Psoas muscle (tissue), 8 donors: ENCODE measurements around the gene PAF1. TPM values are rescaled to one million over a fixed set of nuclear protein-coding genes. Genes with fewer than 3 reads are reported as not detected.
A peak's percentile ranks its signal among the peaks of the same experiment; 100 is the strongest.

ENCODE experiments used
- ATAC-seq, 4 donors: fragments of 200-7000 bp; cut with Tn5 transposase; one replicate each; pipeline ENCODE4 v1.9.1; 2020; ENCODE audit warnings: moderate library complexity in 3 of 4, mild to moderate bottlenecking in 2 of 4
- DNase-seq, 2 donors: peaks; one replicate each; pipeline ENCODE4 v3.0.0-alpha.2; 2020
- H3K27ac ChIP-seq: fragments of 200-600 bp; one replicate; pipeline ENCODE4 v1.8.0; 2022
- H3K27me3 ChIP-seq, 3 donors: fragments of 200-600 bp in 1 of 3; one replicate each; pipeline versions ENCODE4 v1.6.1 to v1.8.0; 2013 to 2022; ENCODE audit warnings: low read length in 2 of 3, mild to moderate bottlenecking in 2 of 3, moderate library complexity in 1 of 3; ENCODE audit not compliant: insufficient read depth in 3 of 3
- H3K36me3 ChIP-seq, 2 donors: fragments of 200-600 bp in 1 of 2; one replicate each; pipeline versions ENCODE4 v1.6.1 to v1.8.0; 2013 to 2022; ENCODE audit warnings: low read depth in 1 of 2, mild to moderate bottlenecking in 1 of 2, moderate library complexity in 1 of 2; ENCODE audit not compliant: insufficient read depth in 1 of 2
- H3K4me1 ChIP-seq: fragments of 200-600 bp; one replicate; pipeline ENCODE4 v1.8.0; 2022
- H3K4me3 ChIP-seq: fragments of 200-600 bp; one replicate; pipeline ENCODE4 v1.8.0; 2022; ENCODE audit warnings: mild to moderate bottlenecking
- H3K9me3 ChIP-seq: fragments of 200-600 bp; one replicate; pipeline ENCODE4 v1.8.0; 2022
- WGBS, 3 donors: extraction: QIAGEN DNeasy Blood & Tissue Kit; methylation state at CpG; one replicate each; pipeline versions ENCODE4 v1.1.6 to v1.1.7; 2013; 5-methylcytosine and 5-hydroxymethylcytosine counted together
- intact Hi-C, 2 donors: fragments of 100-400 bp; cut with DNase I; formaldehyde crosslinking; loops; one replicate each; pipeline versions ENCODE4 v1.11.0 to v1.14.2; 2022
- polyA plus RNA-seq, 3 donors: library from polyadenylated mRNA; stranded (reverse); fragments of 200-250 nt; gene quantifications; one replicate each; pipeline ENCODE4 v1.2.3, GENCODE V29; 2013
- total RNA-seq, 4 donors: library from RNA; stranded (reverse); fragmentation: NEBNext Ultra II Directional in 2 of 4; extraction: Animal tissue kit (Norgen Biotek cat#: 25700) in 2 of 4; gene quantifications; one replicate each; pipeline versions ENCODE4 v1.2.1 to v1.2.4, GENCODE V29; 2021 to 2023
- TF ChIP-seq, protein P1 (sequence below): fragments of 200-600 bp; IDR thresholded peaks from one replicate; pipeline ENCODE4 v1.8.0; 2022; ENCODE audit warnings: antibody characterized with exemption
- donor health status: healthy with polysubstance abuse.
- donor health status: DM: no; HTN: no; CAD: no; lungs with moderate emphysema.
- donor health status: Bipolar disorder and iron deficiency.
- donor health status: healthy.
- donor health status: DM: yes; HTN: yes; CAD: no.
- donor health status: DM: no; HTN: no; CAD: no.
- donor health status: DM: no; HTN: no; CAD: no.
- donor health status: DM: yes; HTN: yes; CAD: no.

PAF1 gene
- total and polyA plus RNA-seq, 7 donors = 33.7 to 58.0 (median 35.1) TPM

DNA sequence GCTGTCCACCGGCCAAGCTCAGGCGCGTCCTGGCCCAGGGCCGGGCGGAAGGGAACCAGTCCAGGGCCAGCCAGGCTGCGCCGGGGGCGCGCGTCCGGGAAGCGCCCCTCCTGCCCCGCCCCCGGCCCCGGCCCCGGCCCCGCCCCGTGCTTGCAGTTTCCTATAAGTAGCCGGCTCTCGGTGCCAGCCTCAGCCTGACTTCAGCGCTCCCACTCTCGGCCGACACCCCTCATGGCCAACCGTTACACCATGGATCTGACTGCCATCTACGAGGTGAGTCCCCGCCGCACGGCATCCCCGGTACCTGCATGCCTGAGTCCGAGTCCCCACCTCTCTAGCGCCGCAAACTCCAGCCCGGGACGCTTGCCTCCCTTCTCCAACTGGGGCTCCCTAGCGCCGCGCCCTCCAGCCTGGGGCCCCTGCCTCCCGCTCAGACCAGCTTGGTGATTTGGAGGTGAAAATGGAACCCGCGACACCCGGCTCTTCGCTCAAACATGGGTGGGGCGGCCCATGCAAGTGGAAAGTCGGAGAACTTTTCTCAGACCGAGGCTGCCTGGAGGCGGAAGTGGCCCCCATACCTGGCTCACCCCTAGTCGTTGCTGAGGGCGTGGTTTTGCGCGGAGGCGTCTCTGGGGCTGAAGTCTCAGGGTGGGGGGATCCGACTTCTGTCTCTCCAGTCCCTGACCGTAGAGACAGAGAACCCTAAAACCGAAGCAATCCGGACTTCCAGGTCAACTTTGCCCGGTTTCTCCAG is 15.9 kb upstream of the PAF1 start, which contains the start of gene ZFP36:
Gene ZFP36, plus strand, starts transcription at position 192 of the 754 bp plus-strand sequence. Its CDS starts 58 bp downstream, at position 250.
- intact Hi-C loops = no loop called here
- H3K4me3 ChIP-seq = peak within 1 kb of the TSS; percentile 97
- TF ChIP-seq, protein P1, sequence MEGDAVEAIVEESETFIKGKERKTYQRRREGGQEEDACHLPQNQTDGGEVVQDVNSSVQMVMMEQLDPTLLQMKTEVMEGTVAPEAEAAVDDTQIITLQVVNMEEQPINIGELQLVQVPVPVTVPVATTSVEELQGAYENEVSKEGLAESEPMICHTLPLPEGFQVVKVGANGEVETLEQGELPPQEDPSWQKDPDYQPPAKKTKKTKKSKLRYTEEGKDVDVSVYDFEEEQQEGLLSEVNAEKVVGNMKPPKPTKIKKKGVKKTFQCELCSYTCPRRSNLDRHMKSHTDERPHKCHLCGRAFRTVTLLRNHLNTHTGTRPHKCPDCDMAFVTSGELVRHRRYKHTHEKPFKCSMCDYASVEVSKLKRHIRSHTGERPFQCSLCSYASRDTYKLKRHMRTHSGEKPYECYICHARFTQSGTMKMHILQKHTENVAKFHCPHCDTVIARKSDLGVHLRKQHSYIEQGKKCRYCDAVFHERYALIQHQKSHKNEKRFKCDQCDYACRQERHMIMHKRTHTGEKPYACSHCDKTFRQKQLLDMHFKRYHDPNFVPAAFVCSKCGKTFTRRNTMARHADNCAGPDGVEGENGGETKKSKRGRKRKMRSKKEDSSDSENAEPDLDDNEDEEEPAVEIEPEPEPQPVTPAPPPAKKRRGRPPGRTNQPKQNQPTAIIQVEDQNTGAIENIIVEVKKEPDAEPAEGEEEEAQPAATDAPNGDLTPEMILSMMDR = no peak
- peaks cover 0 to 17% of the 10 kb centered on the region in 2 donors for H3K36me3 ChIP-seq
- ATAC-seq (peak; percentile 26 to 45 (median 30)), DNase-seq (peak; percentile 59 to 95)
- H3K4me1 ChIP-seq = peaks cover 33% of the 10 kb centered on the region
- 0% methylated on average over 39 to 56 of the region's 56 CpGs for WGBS, 3 donors
- no peaks in the 10 kb centered on the region for H3K9me3 ChIP-seq
- peak within 1 kb of the TSS; percentile 96 for H3K27ac ChIP-seq
- no peaks in the 10 kb centered on the region for H3K27me3 ChIP-seq

- DNase-seq (peak in 1 of 2 donors; percentile 91), ATAC-seq (peak in 2 of 4 donors; percentile 0)
- H3K9me3 ChIP-seq = no peaks in the 10 kb centered on the region
- H3K27ac ChIP-seq = peak overlapping the region; percentile 96
- intact Hi-C loops = no loop called here
- TF ChIP-seq, protein P1 = no peak
- WGBS, 3 donors = 16 to 22% (median 17%) methylated on average over 22 of the region's 22 CpGs
- H3K4me3 ChIP-seq = peak overlapping the region; percentile 97
- H3K36me3 ChIP-seq = peaks cover 0 to 17% of the 10 kb centered on the region in 2 donors
- H3K4me1 ChIP-seq = peaks cover 27% of the 10 kb centered on the region
- no peaks in the 10 kb centered on the region for H3K27me3 ChIP-seq
These were observed 15.2 kb upstream of the PAF1 start for GRCh38 chr19:39405958-39406655.

GRCh38 chr19:39405261-39405957 is 14.5 kb upstream of the PAF1 start:
- WGBS, 3 donors = 89 to 93% (median 91%) methylated on average over 17 of the region's 17 CpGs
- Histone ChIP-seq H3K36me3 (peaks cover 0 to 17% of the 10 kb centered on the region in 2 donors), H3K9me3 (no peaks in the 10 kb centered on the region), H3K4me1 (peaks cover 20% of the 10 kb centered on the region), H3K4me3 (peak overlapping the region; percentile 97), H3K27me3 (no peaks in the 10 kb centered on the region), H3K27ac (peak overlapping the region; percentile 96)
- DNase-seq (no peak), ATAC-seq (no peak)
- TF ChIP-seq, protein P1 = no peak
- intact Hi-C loops = no loop called here

DNA sequence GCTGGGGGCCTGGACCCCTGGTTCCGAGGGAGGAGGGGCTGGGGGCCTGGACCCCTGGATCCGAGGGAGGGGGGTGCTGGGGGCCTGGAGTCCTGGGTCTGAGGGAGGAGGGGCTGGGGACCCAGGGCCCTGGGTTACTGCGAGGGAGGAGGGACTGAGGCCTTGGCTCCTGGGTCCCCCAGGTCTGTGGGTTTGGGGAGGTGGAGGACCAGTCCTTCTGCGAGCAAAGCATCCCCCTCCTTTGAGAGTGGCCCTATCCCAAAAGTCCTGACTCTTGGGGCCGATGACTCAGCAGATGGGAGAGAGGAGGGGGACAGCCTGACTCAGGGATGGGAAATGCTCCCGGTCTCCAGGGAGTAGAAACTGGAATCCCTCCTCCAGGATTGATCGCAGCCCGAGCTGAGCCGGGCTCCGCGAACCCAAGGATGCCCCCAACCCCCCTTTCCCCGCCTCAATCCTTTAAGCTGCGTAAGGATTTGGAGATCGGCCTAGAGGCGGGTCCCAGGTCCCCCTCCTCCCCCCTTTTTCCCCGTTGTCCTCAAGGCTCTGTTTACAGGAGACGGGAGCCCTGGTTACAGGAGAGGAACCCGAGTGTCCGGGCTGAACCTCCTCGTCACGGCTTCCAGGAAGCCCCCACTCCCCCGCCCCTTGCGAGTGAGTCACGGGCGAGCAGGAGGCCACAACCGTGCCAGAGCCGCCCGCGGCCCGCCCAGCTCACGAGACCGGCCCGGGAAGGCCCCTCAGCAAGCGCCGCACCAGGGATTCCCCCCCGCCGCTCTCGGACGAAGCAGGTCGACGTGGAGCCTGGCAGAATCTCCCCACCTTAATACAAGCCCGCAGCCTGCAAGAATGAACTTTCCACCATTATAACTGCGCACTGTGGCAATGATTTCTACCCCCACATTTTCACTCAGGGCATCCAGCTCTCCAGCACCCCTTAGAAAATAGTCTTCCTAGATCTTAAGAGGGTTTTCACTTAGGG is 12.7 kb upstream of the PAF1 start:
- Histone ChIP-seq H3K4me3 (peak overlapping the region; percentile 71), H3K4me1 (peaks cover 23% of the 10 kb centered on the region), H3K36me3 (peaks cover 0 to 14% of the 10 kb centered on the region in 2 donors), H3K27ac (peak overlapping the region; percentile 96), H3K27me3 (no peaks in the 10 kb centered on the region), H3K9me3 (no peaks in the 10 kb centered on the region)
- peak; percentile 61 to 69 (median 65) for ATAC-seq
- intact Hi-C loops = no loop called here
- TF ChIP-seq, protein P1 = no peak
- WGBS, 3 donors = 1 to 3% (median 2%) methylated on average over 34 to 43 of the region's 43 CpGs
- peak; percentile 100 for DNase-seq
